AG09309 (cell line): ENCODE results near the gene GP1BB.

Source experiments
- DNase-seq: peaks from one replicate; pipeline ENCODE4 v3.0.0-alpha.2; 2010; ENCODE audit warnings: low read depth
- H3K4me3 ChIP-seq: 2 replicates; pipeline ENCODE4 v1.5.1; 2011; ENCODE audit warnings: mild to moderate bottlenecking, low read depth, low read length, moderate library complexity; ENCODE audit not compliant: control insufficient read depth
- CTCF ChIP-seq: IDR thresholded peaks from 2 replicates; pipeline ENCODE4 v1.5.1; 2011; ENCODE audit warnings: mild to moderate bottlenecking, low read depth, low read length, inconsistent platforms; ENCODE audit not compliant: insufficient read depth, control insufficient read depth; ENCODE audit errors: missing control alignments

GP1BB gene

GRCh38 chr22:19744350-19745006 lies 21.1 kb downstream of the GP1BB start:
- no peak for DNase-seq
- no peak overlapping the region for H3K4me3 ChIP-seq
- TF ChIP-seq CTCF: no peak

- DNase-seq: no peak
- no peak for TF ChIP-seq CTCF
- H3K4me3 ChIP-seq: no peak overlapping the region
These were observed 22.1 kb downstream of the GP1BB start for GRCh38 chr22:19745155-19746101.

GRCh38 chr22:19746726-19747125 lies 23.4 kb downstream of the GP1BB start:
- no peak overlapping the region for H3K4me3 ChIP-seq
- no peak for DNase-seq
- TF ChIP-seq CTCF: no peak

GRCh38 chr22:19747551-19747950 lies 24.2 kb downstream of the GP1BB start:
- no peak overlapping the region for H3K4me3 ChIP-seq
- TF ChIP-seq CTCF: no peak
- DNase-seq: no peak

GRCh38 chr22:19748139-19748538 lies 24.8 kb downstream of the GP1BB start:
- no peak for TF ChIP-seq CTCF
- DNase-seq: no peak
- H3K4me3 ChIP-seq: no peak overlapping the region

GRCh38 chr22:19748991-19749664 lies 25.8 kb downstream of the GP1BB start:
- H3K4me3 ChIP-seq: no peak overlapping the region
- TF ChIP-seq CTCF: no peak
- DNase-seq: no peak
